AG04450 (cell line): ENCODE results near the gene SCP2. TPM values are rescaled to one million over a fixed set of nuclear protein-coding genes. Genes with fewer than 3 reads are reported as not detected.

ENCODE experiments used
- CTCF ChIA-PET: fragments of 300-600, 350-600 bp; formaldehyde crosslinking; extraction: SDS; loops from one replicate; lab custom pipeline; 2022; ENCODE audit warnings: antibody characterized with exemption, inconsistent platforms; lab: Charles Lee
- POLR2A ChIA-PET: fragments of 350-600 bp; formaldehyde crosslinking; extraction: SDS; loops from one replicate; lab custom pipeline; 2021; ENCODE audit warnings: antibody characterized with exemption, inconsistent platforms; lab: Yijun Ruan, JAX
- DNase-seq: peaks from one replicate; pipeline ENCODE4 v3.0.0-alpha.2; 2011; ENCODE audit warnings: low read depth, low spot score
- H3K27ac ChIP-seq: one replicate; pipeline ENCODE4 v1.5.1; 2012; ENCODE audit warnings: low read depth, low read length, control low read depth
- H3K27me3 ChIP-seq: one replicate; pipeline ENCODE4 v1.6.0; 2012; ENCODE audit warnings: low read length; ENCODE audit not compliant: control insufficient read depth, insufficient read depth
- H3K4me3 ChIP-seq: 2 replicates; pipeline ENCODE4 v1.5.1; 2011; ENCODE audit warnings: mild to moderate bottlenecking, low read depth, low read length, control low read depth
- H3K9me3 ChIP-seq: 2 replicates; pipeline ENCODE4 v1.5.1; 2012; ENCODE audit warnings: low read length; ENCODE audit not compliant: control insufficient read depth, insufficient read depth
- polyA plus RNA-seq: library from polyadenylated mRNA; depleted of rRNA; stranded (reverse); fragments of >200 nt; gene quantifications from 2 replicates; pipeline ENCODE4 v1.2.3, GENCODE V29; 2011
- TF ChIP-seq, protein P1 (sequence below): IDR thresholded peaks from 2 replicates; pipeline ENCODE4 v1.5.1; 2011; ENCODE audit warnings: low read depth, low read length, control low read depth, inconsistent platforms

Gene SCP2
- polyA plus RNA-seq, 1 experiment, result 278 TPM

DNA sequence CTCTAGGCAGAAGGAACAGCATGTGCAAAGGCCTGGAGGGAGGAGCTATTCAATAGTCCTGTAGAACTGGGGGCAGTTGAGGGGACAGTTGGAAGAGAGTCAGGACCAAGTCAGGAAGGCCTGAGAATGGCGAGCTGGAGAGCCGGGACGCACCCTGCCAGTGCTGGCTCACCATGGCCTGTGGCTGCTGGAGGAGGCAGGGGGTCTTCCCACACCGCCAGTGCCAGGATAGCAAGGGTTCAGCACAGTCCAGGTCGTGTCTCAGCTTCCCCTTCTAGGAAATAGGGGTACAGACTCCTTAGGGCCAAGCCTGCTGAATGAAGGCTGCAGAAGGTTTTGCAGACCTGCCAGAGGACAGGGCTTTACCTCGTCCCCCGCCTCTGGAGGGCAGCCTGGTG lies 142.2 kb downstream of the SCP2 start:
- DNase-seq, result no peak
- TF ChIP-seq, protein P1, sequence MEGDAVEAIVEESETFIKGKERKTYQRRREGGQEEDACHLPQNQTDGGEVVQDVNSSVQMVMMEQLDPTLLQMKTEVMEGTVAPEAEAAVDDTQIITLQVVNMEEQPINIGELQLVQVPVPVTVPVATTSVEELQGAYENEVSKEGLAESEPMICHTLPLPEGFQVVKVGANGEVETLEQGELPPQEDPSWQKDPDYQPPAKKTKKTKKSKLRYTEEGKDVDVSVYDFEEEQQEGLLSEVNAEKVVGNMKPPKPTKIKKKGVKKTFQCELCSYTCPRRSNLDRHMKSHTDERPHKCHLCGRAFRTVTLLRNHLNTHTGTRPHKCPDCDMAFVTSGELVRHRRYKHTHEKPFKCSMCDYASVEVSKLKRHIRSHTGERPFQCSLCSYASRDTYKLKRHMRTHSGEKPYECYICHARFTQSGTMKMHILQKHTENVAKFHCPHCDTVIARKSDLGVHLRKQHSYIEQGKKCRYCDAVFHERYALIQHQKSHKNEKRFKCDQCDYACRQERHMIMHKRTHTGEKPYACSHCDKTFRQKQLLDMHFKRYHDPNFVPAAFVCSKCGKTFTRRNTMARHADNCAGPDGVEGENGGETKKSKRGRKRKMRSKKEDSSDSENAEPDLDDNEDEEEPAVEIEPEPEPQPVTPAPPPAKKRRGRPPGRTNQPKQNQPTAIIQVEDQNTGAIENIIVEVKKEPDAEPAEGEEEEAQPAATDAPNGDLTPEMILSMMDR, result no peak
- H3K9me3 ChIP-seq, result no peaks in the 10 kb centered on the region; the same call in 1 of the 2 replicates
- H3K4me3 ChIP-seq, result no peak overlapping the region
- CTCF ChIA-PET, result no interaction called here
- POLR2A ChIA-PET, result interaction anchor here (1.4 kb wide), 1 partner anchor 8 kb away, joined by 3 read pairs; no protein-coding TSS in a partner anchor
- peaks cover 2% of the 10 kb centered on the region for H3K27me3 ChIP-seq
- no peak overlapping the region for H3K27ac ChIP-seq

DNA sequence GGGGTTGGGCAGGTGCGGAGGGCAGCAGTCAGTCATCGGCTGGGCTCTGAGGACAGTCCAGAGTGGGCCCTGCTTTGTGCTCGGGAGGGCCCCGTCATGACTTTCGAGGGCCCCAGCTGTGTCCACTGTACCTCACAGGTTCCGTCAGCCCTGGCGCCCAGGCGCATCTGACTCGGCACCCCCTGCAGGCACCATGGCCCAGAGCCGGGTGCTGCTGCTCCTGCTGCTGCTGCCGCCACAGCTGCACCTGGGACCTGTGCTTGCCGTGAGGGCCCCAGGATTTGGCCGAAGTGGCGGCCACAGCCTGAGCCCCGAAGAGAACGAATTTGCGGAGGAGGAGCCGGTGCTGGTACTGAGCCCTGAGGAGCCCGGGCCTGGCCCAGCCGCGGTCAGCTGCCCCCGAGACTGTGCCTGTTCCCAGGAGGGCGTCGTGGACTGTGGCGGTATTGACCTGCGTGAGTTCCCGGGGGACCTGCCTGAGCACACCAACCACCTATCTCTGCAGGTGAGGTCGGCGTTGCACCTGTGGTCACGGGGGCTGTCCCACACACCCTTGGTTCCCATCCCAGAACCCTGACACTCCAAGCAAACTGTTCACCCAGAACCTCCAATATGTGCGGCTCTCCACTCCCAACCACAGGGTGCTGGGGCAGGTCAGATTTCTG lies 142.7 kb downstream of the SCP2 start:
- Histone ChIP-seq H3K27me3 (no peaks in the 10 kb centered on the region), H3K9me3 (no peaks in the 10 kb centered on the region; the same call in 1 of the 2 replicates), H3K27ac (no peak overlapping the region), H3K4me3 (no peak overlapping the region)
- POLR2A ChIA-PET, result no interaction called here
- TF ChIP-seq, protein P1, result no peak
- no peak for DNase-seq
- CTCF ChIA-PET, result no interaction called here

DNA sequence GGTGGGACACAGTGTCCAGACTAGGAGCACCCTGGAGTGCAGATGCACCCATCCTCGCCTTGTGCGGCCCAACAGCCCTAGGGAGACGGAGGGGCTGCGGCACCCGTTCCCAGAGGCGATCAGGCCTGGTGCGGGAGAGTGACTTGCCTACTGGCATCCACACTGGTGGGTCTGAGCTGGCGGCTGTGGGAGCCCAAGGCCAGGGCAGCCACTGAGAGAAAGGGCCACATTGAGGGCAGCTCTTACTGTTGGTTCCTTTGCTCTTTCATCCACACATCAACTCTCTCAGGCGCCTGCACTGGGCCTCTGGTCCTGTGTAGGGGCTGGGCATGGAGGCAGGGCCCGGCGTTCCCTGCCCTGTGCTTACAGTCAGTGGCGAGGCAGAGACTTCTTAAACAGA lies 143.5 kb downstream of the SCP2 start:
- CTCF ChIA-PET, result no interaction called here
- Histone ChIP-seq H3K4me3 (no peak overlapping the region), H3K9me3 (no peaks in the 10 kb centered on the region; the same call in 1 of the 2 replicates), H3K27ac (no peak overlapping the region), H3K27me3 (no peaks in the 10 kb centered on the region)
- POLR2A ChIA-PET, result interaction anchor here (0.5 to 0.9 kb wide), 2 partner anchors 27 to 356 kb away, joined by 3 to 5 read pairs; no protein-coding TSS in a partner anchor
- DNase-seq, result no peak
- TF ChIP-seq, protein P1, result no peak

DNA sequence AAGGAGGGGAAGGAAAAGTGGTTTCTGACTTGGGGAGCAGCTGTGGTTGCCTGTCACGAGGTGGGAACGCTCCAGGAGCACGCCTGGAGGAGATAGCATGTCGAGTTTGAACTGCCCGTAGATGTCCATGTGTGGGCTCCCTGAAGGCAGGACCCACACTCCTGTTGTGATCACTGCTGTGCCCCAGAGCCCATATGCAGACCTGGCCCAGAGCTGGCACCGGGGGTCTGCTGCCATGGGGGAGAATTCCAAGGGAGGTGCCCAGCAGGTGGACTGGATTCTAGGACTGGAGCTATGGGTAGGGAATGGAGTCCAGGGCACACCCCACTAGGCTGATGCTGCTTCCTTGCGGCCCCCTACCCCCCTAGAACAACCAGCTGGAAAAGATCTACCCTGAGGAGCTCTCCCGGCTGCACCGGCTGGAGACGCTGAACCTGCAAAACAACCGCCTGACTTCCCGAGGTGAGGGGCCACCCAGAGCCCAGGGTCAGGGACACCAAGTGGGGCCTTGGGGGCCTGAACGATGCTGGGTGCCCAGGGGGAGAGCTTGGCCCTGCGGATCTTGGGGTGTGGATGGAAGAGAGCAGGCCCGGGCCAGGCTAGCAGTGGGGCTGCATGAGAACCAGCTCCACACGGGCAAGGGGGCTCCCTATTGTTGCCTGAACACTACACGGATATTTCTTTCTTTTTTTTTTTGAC lies 144.2 kb downstream of the SCP2 start:
- H3K27me3 ChIP-seq, result no peaks in the 10 kb centered on the region
- POLR2A ChIA-PET, result interaction anchor here (0.5 to 1.0 kb wide), 3 partner anchors 28 to 357 kb away, joined by 3 to 5 read pairs (median 3); partner anchors contain the start of gene CPT2
- DNase-seq, result no peak
- no peak overlapping the region for H3K4me3 ChIP-seq
- TF ChIP-seq, protein P1, result no peak
- H3K27ac ChIP-seq, result no peak overlapping the region
- H3K9me3 ChIP-seq, result no peaks in the 10 kb centered on the region; the same call in 1 of the 2 replicates
- CTCF ChIA-PET, result no interaction called here

DNA sequence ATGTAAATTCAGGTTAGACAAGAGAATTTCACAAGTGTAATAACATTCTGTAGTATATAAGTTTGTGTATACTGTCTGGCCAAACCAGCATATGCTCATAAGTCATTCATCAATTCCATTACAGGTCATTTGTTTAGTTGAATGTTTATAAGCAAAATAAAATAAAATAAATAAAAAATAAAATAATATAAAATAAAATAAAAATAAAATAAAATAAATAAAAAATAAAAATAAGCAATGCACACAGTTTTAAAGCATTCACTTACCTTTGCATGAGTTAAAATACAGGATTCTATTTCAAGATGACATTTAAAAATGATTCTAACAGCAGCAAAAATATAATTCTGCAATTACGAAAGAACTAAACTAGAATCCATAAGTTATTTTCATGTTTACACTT lies 144.8 kb downstream of the SCP2 start:
- H3K9me3 ChIP-seq, result no peaks in the 10 kb centered on the region; the same call in 1 of the 2 replicates
- no peak for DNase-seq
- no peak overlapping the region for H3K4me3 ChIP-seq
- TF ChIP-seq, protein P1, result no peak
- no peaks in the 10 kb centered on the region for H3K27me3 ChIP-seq
- CTCF ChIA-PET, result no interaction called here
- POLR2A ChIA-PET, result interaction anchor here (1.0 kb wide), 1 partner anchor 124 kb away, joined by 3 read pairs; the partner anchor contains the start of gene CPT2
- H3K27ac ChIP-seq, result no peak overlapping the region
